M059J (cell line): ENCODE data around the gene LIF. TPM values are rescaled to one million over a fixed set of nuclear protein-coding genes. Genes with fewer than 3 reads are reported as not detected.
A peak's percentile ranks its signal among the peaks of the same experiment; 100 is the strongest.

Experiments used
- DNase-seq: peaks from one replicate; pipeline ENCODE4 v3.0.0-alpha.2; 2012; ENCODE audit warnings: low read depth
- total RNA-seq: library from RNA; depleted of rRNA; stranded (reverse); fragments of >200 nt; shearing (Covaris generic); gene quantifications from 2 replicates; pipeline ENCODE4 v1.2.3, GENCODE V29; 2014; rRNA removed

LIF gene
- total RNA-seq: 7.5 and 9.9 TPM in 2 replicates

DNA sequence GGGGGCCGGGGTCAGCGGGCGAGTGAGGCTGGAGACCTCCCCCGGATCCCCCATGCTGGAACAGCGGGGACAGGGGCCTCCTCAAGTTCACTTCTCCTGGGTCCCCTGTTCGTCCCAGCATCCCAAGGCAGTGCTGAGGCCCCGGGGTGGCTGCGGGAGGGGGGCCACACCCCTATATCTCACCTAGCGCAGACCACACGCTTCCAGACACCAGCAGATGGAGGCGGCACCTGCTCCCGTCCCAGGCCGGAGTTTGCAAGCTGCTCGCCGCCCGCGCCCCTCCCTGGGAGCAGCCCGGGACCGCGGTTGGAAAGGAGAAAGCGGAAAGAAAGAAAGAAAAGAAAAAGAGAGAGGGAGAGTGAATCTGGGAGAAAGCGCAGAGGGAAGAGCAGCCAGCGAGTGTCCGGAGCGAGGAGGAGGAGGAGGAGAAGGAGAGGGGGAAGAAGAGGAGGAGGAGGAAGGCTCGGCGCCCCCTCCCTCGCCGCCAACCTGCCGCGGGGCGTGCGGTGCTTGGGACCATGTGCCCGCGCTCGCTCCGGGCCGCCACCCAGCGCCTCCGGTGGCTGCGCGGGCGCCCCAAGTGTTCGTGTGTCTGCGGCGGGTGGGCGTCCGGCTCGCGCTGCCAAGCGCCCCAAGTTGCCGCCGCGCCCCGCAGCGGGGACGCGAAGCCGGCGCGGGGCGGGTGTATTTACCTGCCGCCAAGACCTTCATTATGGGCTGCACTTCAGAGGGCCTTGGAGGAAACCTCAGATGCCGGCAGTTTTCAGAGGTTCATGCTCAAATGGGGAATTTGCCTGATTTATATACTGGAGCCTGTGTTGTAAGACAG lies at the start of gene LIF:
LIF (minus strand) TSS at position 775 of the 829 bp plus-strand sequence; CDS start at position 711, 64 bp downstream.
- peak; percentile 66 for DNase-seq

DNA sequence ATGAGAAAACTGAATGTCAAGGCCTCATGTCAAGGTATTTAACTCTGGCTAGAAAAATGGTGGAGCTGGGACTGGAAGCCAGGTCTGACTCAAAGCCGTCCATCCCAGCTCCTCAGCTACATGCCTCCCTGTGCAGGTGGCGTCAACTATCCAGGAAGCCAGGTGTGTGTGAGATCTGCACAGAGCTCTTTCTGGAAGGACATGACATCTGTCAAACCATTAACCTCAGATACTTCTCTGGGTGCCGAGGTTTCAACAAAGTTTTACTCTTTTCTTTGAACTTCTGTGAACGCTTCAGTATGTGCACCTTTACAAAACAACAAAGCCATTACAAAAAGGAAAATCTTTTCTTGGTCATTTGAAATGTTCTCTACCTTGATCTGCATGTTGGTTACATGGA lies 49.8 kb upstream of the LIF start:
- DNase-seq: no peak

DNA sequence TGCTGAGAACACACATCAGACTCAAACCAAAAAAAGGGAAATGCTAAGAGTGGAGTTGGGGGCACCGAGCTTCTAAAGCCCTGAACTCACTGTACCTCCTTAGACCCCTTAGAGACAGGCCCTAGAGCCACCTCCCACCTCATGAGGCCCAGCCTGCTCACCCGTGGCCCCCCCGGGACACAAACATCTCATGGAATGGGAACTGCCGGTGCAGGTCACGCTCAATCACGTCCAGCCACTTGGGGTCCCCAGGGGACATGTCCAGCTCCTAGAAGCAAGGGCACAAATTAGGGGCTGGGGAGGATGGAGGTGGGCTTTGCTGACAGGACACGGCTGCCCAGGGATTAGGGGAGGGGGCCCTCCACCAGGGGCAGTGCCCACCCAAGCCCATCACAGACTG lies 49.0 kb upstream of the LIF start:
- no peak for DNase-seq

DNA sequence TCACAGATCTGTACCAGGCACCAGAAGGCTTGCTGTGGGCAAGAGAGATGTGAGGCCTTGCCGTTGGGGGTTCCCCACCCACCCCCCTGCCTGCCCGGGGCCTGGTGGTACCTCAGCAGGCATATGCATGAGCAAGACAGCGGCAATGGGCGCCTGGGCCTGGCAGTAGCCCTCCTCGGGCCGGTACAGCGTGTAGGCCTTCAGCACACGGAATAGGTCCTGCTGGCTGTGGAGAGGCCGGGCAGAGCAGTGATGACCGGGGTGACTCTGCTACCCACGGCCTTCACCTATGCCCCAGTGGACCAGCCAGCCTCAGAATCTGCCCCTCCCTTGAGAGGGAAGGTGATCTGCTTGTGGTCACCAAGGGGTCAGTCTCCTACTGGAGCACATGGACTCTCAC lies 48.3 kb upstream of the LIF start:
- DNase-seq: no peak

DNA sequence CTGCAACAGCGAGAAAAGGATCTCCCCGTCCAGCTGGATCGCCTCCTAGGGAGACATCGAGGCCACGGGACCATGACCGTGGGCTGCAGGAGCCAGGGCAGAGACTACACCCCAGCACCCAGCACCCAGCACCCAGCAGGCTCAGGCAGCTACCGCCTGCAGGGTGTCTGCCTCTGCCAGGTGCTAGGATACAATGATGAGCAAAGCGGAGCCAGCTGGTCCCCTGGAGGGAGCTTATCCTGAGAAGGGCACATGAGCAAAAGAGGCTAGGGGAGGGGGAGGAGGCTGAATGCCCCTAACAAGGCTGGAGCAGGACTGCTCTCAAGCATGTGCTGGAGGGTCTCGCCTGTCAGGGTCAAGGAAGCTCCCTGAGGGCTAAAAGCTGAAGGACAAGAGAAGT lies 47.5 kb upstream of the LIF start:
- no peak for DNase-seq

DNA sequence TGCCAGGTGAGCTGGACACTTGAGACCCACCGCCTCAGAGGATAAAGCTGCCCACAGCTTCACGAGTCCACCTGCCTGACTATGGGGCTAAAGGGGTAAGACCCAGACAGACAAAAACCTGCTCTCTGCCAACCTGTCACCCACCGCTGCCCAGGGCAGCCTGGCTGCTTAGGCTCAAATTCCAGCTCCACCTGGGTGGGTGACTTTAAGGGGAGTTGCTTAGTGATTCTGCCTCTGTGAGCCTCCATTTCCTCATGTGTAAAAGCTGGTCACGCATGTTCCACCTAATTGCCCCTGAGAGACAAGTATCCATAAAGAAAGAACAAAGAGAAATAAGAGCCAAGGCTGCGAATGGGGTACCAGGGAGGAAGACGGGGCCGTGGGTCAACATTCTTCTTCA lies 46.5 kb upstream of the LIF start:
- no peak for DNase-seq

DNA sequence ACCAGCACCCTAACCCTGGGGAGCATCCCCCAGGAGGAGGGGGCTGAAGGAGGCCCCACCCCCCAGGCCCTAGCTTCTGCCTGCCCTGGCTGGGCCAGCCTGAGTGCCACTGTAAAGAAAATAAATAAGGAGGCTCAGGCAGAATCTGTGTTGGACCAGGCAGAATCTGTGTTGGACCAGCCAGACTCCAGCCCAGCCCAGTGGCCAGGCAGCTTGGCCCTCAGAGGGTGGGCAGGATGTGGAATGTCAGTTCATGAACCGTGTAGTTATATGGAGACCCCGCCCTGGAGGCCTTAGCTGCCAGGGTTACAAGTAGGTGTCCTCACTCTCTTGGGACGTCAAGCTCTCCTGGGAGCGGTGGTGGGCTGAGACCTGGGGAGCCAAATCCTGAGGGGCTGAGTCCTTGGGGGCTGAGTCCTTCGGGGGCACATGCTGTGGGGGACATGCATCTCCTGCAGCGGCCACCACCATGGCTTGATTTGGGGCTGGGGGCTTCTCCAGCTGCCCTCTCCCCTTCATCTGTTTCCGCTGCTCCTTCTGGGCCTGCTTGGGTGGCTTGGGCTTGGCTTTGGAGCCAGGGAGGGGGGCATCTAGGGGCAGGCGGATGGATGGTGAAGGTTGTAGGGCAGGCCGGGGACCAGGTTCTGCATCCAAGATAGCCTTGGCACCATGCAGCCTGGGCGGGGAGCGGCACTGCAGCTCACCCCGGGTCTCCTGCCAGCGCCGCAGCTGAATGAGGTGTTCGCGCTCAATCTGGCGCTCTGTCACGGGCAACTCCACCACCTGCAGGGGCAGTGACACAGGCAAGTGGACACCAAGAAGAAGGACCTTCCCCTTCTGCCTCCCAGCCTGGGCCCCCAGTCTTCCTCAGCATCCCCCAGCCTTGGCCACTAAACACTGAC lies 45.8 kb upstream of the LIF start:
- no peak for DNase-seq

DNA sequence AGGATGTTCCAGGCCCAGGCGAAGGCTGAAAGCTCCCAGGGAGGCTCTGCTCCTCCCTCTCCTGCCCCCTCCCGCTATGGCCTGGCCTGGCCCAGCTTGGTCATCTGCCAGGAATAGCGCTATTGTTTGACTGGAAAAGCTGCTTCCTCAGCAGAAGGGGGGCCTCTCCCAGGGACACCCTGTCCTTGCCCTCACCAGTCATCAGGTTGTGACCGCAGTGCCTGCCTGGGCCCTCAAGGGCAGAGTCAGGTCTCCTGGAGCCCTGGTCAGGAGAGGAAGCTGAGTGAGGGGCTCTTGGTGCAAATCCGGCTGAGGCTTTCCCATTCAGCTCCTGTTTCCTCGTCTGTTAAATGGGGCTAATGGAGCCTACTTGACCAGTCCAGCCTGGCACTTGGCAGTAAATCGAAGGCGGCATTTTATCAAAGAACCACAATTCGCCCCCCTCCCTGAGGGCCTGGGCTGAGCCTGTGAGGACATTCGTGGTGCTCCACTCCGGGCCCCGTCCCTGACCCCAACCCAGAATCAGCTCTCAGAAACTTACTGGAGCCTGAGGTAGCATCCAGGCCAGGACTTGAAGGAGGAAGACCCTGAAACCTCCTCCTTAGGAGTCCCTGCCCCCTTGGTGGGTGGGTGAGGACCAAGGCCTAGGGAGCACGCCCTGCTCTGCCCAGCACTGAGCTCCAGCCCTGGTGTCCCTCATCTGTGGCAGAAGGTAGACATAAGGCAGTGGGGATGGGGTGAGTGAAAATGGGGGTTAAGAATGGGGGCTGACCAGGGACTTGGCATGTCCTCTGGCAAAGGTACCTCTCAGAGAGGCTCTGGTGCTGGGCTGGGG lies 44.7 kb upstream of the LIF start:
- DNase-seq: peak; percentile 76

DNA sequence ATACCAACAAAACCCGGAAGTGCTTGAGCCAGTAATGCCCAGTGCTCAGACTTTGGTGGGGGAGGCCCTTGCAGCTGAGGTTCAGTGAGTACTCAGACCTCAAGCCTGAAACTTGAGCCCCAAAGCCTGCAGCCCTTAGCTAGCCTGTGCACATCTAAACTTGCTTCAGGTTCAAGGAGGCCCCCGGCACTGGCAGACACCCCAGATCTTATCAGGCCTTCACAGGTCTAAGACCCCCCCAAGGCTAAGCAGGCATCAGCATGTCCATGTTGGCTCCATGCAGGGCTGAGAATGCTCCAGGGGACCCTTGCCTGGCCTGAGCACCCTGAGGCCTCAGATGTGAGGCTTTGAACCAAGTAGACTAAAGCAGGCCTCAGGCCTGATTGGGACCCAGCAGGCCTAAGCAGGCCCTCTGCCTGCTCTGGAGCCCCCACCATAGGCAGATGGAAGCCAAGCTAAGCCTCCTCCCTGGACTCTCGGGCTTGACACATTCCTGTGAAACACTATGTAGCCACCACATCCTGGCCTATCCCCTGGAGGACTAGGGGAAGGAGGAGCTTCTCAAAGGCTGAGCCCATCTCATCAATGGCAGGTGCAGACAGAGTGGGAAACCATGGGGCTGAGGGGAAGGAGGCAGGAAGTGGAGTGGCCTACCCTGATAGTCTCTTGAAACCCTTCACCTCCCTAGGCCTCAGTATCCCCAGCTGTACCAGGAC lies 43.9 kb upstream of the LIF start:
- peak; percentile 79 for DNase-seq

DNA sequence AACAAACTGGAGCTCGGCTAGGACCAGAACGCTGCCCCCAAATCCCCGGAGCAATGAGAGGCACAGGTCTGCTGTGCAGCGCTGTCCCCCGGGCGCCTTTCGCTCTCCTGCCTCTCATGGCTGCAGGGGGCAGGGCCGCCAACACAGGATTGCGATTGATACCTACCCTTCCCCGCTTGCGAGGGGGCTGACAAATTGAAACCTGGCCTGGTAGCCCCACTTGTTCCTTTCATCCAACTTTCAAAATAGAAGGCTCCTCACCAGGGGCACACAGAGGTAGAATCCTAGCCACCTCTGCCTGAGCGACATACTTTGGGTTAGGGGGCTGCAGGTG lies 43.4 kb upstream of the LIF start:
- no peak for DNase-seq

DNA sequence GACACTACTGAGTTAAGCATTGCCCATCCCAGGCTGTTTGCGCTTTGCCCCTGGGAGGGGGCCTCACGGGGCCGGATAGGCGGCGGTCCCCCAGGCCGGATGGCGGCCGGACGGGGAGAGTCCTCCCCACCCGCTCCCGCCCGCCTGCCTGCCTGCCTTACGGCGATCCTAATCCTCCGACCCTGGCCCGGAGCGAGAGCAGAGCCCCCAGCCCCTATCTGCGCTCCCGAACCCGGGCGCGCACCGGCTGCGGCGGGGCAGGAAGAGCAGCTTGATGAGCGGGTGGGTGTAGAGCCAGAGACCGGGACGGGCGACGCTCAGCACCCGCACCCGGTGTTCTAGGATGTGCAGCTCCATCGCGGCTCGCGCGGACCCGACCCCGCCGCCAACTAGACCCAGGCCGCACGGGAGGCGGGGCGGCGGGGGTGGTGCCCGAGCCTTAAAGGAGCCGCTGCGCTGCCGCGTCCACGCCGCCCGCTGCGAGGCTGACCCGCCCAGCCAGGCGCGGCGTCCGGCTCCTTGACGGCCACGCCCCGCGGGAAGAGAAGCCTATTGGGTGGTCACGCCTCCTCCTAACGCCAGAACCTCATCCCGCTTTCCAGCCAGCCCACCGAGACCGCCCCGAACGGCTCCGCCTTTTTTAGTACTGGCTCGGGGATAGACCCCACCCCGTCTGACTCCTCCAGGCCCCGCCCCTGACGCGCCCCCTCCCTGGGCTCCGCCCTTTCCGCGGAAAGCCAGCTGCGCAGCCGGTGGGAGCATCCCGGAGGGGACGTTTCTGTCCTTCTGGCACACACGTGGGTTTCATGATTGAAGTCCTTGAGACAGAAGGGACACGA lies 42.8 kb upstream of the LIF start, which contains the start of gene CASTOR1:
CASTOR1 (minus strand) TSS at position 365 of the 839 bp plus-strand sequence; CDS start at position 357, 8 bp downstream.
- peak; percentile 95 for DNase-seq

DNA sequence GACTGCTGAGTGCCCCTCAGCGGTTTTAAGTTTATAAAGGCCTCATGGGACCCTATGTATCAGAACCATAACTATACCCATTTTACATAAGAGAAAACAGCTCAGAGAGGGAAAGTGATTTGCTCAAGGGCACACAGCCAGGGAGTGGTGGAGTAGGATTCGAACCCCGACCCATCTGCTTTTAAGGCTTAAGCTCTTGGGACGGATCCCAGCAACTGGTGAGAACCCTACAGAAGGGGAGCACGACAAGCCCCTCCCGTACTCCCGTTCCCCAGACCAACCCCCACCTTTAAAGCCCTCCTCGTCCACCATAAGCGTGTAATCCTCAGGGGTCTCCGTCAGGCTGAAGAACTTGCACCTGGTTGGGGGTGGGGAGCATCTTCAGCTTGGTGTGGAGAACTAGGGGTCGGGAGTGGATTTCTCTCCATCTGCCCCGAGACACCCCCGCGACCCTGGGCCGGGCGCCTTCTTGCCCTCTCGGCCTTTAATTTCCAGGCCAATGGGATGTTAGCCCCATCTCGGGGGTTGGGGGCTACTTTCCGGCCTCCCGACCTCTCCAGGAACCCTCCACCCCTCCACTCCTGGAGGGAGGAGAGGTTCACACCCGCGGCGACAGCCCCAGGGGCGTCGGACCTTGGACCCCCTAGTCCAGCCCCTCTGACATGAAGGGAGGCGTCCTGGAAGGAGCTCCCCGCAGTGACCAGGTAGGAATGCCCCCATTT lies 42.0 kb upstream of the LIF start:
- DNase-seq: no peak

DNA sequence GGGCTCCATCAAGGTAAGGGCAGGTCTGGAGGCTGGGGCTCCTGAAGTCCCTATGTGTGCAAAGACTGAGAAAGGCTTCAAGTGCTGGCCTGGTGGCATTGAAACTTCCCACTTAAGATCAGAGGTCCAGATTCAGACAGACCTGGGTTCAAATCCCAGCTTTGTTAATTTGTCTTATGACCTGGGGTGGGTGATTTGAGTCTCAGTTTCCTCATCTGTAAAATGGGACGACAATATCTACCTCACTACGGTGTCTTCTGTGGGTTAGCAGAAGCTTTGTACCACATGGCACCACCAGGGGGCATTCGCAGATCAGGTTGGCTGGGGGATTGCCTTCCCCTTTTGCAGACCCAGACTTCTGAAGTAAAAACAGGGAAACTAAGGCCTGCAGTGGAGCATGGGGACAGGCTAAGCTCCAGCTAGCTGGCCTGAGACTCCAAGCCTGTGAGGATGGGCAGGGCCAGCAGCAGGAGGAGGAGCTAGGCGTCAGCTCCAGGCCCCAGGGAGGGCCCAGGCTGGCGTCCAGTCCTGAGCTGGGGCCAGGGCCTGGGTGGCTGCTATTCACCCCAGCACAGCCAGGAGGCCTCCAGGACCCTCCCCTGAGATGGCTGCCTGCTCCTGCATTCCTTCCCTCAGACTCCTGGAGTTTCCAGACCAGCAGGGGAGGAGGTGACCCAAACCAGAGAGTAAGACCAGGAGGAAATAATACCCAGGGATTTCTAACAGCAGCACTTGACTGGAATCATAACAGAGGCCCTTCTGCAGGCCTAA lies 41.3 kb upstream of the LIF start:
- peak; percentile 87 for DNase-seq

DNA sequence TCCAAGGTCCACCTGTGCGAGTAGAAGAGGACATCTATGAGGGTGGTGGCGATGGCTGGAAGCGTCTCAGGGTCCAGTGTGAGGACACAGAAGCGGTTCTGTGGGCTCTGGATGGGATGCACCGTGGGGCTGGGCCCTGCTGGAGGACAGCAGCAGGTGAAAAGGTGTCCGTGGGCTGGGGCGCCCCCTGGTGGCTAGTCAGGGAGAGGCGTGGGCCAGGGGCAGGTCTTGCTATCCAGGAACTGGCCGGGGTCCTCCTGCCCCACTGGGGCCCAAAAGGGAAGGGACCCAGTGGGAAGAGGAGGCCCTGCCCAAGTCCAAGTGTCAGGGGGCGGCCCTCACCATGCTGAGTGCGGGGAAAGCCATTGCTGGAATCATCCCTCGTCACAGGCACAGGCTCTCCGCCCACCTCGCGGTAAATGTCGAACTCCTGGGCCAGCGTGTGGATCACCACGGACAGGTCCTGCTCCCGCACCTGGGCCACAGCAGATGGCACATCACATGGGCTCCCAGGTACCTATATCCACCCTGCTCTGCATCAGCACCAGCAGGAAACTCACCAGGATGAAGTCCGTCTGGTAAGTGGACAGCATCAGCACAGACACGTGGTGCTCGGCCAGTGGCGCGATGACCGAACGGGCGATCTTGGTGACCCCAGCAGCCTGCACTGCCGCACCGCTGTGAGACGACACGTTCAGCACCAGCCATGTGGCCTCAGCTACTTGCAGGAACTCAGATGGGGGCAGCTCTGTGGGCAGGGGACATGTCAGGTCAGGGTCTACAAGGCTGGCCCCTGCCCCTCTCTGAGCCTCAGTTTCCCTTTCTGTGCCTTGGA lies 40.5 kb upstream of the LIF start:
- peak; percentile 48 for DNase-seq

DNA sequence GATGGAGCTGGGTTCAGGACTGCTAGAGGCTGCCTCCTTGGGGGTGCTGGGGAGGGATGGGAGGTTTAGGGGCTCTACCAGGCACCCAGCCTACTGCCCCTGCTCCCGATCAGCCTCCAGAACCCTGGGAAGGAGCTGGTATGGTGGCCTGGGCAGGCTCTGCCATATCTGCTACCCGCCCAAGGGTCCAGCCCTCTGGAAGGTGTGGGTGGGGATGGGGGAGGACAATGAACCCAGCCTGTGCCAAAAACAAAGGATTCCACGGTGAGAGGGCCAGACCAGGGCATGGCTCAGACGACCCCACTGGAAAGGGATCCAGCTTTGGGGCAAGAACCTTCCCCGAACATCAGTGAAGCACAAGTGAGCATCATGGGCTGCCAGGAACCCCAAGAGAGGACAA lies 39.8 kb upstream of the LIF start:
- no peak for DNase-seq

DNA sequence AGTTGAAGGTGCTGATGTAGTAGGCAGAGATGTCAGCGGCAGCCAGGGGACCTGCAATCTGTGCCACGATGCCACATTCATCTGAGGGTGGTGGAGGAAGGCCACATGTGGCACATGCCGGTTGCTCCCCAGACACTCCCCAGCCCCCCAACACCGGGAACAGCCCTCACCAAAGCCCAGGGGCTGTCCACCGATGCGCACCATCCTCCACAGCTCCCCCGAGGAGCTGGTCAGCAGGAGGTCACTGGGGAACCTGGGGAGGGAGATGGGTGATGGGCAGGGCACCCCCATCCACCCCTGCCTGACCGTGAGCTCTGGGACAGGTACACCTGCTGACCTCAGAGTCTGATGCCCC lies 39.3 kb upstream of the LIF start:
- DNase-seq: no peak

DNA sequence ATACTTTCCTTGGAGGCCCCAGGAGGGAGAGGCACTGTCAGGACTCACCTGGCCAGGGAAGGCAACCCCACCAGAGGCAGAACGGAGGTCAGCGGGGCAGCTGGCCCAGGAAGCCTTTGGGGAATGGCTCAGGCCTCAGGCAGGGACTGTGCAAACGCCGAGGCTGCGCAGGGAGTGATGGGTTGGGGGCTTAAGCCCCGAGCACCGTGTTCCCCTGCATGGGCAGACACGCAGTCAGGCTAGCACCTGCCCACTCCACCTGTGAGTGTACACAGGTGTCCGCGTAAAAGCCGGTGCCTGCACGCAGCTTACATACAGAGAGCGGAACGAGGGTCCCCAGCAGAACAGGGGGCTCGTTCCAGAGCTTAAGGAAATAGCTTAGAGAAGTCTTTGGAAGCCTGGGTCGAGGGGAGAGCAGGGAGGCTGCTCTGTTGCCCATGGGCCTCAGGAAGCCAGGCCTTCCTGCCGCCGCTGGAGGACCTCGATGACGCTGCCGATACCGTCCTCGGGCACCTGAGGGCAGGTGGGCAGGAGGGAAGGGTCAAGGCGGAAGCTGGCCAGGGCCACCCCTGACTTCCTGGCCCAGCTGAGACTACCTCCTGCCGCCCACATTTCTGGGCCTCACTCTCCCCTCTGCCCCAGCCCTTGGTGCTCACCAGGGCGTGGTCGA lies 38.8 kb upstream of the LIF start:
- no peak for DNase-seq
